OCI-LY7 (cell line): Measurements from ENCODE around the gene OR4M1.
"Not testable (repeated sequence)": the region's sequence is repeated elsewhere in the genome, so short reads cannot be mapped to it uniquely, and the experiment has no call there.

ENCODE experiments used
- EZH2phosphoT487 ChIP-seq: fragments of 200-600 bp; sonication (generic); IDR thresholded peaks from 2 replicates; pipeline ENCODE4 v1.6.1; 2018; ENCODE audit warnings: low read depth, borderline replicate concordance, mild to moderate bottlenecking, mixed run types, antibody characterized with exemption, low read length, moderate library complexity, mixed read lengths
- TF ChIP-seq, protein P1 (sequence below): fragments of 200-600 bp; sonication (generic); conservative IDR thresholded peaks from 2 replicates; pipeline ENCODE4 v1.5.1; 2014; ENCODE audit warnings: mild to moderate bottlenecking, antibody characterized with exemption, low read length, moderate library complexity, mixed read lengths

DNA sequence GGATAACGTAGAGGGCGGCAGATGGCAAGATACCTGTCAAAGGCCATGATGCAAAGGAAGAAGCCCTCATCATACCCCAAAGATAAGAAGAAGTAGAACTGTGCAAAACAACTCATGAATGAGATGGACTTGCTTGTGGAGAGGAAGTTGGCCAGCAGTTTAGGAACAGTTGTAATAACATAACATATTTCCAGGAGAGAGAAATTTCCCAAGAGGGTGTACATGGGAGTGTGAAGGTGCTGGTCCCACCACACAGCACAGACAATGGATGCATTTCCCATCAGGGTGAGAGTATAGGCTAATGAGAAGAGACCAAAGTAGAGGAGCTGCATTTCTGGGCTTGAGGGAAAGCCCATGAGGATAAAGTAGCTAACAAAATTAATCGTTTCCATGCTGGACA, 39.4 kb upstream of the OR4M1 start:
- TF ChIP-seq, protein P1, sequence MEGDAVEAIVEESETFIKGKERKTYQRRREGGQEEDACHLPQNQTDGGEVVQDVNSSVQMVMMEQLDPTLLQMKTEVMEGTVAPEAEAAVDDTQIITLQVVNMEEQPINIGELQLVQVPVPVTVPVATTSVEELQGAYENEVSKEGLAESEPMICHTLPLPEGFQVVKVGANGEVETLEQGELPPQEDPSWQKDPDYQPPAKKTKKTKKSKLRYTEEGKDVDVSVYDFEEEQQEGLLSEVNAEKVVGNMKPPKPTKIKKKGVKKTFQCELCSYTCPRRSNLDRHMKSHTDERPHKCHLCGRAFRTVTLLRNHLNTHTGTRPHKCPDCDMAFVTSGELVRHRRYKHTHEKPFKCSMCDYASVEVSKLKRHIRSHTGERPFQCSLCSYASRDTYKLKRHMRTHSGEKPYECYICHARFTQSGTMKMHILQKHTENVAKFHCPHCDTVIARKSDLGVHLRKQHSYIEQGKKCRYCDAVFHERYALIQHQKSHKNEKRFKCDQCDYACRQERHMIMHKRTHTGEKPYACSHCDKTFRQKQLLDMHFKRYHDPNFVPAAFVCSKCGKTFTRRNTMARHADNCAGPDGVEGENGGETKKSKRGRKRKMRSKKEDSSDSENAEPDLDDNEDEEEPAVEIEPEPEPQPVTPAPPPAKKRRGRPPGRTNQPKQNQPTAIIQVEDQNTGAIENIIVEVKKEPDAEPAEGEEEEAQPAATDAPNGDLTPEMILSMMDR, result not testable (repeated sequence)
- TF ChIP-seq EZH2phosphoT487, result not testable (repeated sequence)
